GM10266 (cell line): ENCODE results near the gene NUP133.

Source experiments
- DNase-seq: peaks from one replicate; pipeline ENCODE4 v3.0.0; 2012; ENCODE audit errors: extremely low spot score
- CTCF ChIP-seq: IDR thresholded peaks from 2 replicates; pipeline ENCODE4 v1.5.1; 2012; ENCODE audit warnings: mild to moderate bottlenecking, low read depth; ENCODE audit not compliant: control insufficient read depth, insufficient read depth; ENCODE audit errors: missing control alignments

The NUP133 gene

GRCh38 chr1:229392936-229393335 lies 115.2 kb downstream of the NUP133 start:
- DNase-seq: no peak
- no peak for TF ChIP-seq CTCF
